Stomach (tissue), 4 donors: ENCODE results near the gene VWA2.

Experiments
- EP300 ChIP-seq: sonication (generic); formaldehyde crosslinking; IDR thresholded peaks from one replicate; pipeline ENCODE4 v1.6.1; 2017; ENCODE audit warnings: antibody characterized with exemption
- POLR2AphosphoS5 ChIP-seq, 3 donors: sonication (generic); formaldehyde crosslinking; IDR thresholded peaks; one replicate each; pipeline ENCODE4 v1.6.1; 2016; ENCODE audit warnings: antibody characterized with exemption in 3 of 3
- TF ChIP-seq, protein P1 (sequence below), 7 experiments: fragments of 450-650 bp in 4 of 7; fragments of 200-600 bp in 3 of 7; sonication (generic) in 3 of 7; IDR thresholded peaks; one replicate each; pipeline ENCODE4 v1.5.1; 2016 to 2019; ENCODE audit warnings: antibody characterized with exemption in 7 of 7, control low read depth in 2 of 7, mild to moderate bottlenecking in 1 of 7

DNA sequence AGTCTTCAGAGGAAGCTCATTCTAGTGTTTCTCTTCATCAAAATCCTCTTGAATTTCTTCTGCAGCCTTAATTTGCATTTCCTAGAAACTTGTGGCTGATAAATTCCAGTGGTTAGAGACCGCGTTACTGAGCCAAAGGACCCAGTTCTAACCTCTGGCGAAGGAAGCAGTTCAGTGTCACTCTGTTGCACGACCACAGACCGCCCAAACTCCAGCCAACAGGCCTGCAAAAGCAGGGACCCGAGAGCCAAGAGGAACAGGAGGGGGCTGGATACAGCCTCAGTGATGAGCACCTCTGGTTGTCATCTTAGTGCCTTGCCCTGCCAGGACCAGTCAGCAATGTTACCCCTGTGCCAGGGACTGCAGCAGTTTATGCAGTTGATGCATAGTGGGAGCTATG, 95.2 kb downstream of the VWA2 start:
- TF ChIP-seq, protein P1, sequence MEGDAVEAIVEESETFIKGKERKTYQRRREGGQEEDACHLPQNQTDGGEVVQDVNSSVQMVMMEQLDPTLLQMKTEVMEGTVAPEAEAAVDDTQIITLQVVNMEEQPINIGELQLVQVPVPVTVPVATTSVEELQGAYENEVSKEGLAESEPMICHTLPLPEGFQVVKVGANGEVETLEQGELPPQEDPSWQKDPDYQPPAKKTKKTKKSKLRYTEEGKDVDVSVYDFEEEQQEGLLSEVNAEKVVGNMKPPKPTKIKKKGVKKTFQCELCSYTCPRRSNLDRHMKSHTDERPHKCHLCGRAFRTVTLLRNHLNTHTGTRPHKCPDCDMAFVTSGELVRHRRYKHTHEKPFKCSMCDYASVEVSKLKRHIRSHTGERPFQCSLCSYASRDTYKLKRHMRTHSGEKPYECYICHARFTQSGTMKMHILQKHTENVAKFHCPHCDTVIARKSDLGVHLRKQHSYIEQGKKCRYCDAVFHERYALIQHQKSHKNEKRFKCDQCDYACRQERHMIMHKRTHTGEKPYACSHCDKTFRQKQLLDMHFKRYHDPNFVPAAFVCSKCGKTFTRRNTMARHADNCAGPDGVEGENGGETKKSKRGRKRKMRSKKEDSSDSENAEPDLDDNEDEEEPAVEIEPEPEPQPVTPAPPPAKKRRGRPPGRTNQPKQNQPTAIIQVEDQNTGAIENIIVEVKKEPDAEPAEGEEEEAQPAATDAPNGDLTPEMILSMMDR (IDR thresholded peaks at IDR 0.05): no peak
- no peak for TF ChIP-seq EP300
- TF ChIP-seq POLR2AphosphoS5 (IDR thresholded peaks at IDR 0.05): no peak
